Keratinocyte (primary cell): Measurements from ENCODE around the gene NCOA7. TPM values are rescaled to one million over a fixed set of nuclear protein-coding genes. Genes with fewer than 3 reads are reported as not detected.

Experiments
- DNase-seq: peaks from one replicate; pipeline ENCODE4 v3.0.0-alpha.2; 2011; ENCODE audit warnings: low read depth, missing footprints, low spot score
- FAIRE-seq: peaks from 2 replicates; lab custom pipeline; 2011; peaks lifted over from hg19 to GRCh38; lab: Jason Lieb, UNC
- H2AFZ ChIP-seq: 2 replicates; pipeline ENCODE4 v1.6.0; 2012; ENCODE audit warnings: low read length, control low read depth, inconsistent platforms; ENCODE audit not compliant: control insufficient read depth
- H3K27ac ChIP-seq: 2 replicates; pipeline ENCODE4 v1.5.1; 2011; ENCODE audit warnings: low read length; ENCODE audit not compliant: control insufficient read depth, insufficient read depth
- H3K27me3 ChIP-seq: 3 replicates; pipeline ENCODE4 v1.6.0; 2011; ENCODE audit warnings: low read length; ENCODE audit not compliant: control insufficient read depth, insufficient read depth; ENCODE audit errors: extremely low read depth
- H3K36me3 ChIP-seq, 2 experiments: 2 replicates in 1 of 2; 3 replicates in 1 of 2; pipeline ENCODE4 v1.5.1; 2011; ENCODE audit warnings: low read length in 2 of 2, mild to moderate bottlenecking in 1 of 2; ENCODE audit not compliant: control insufficient read depth in 2 of 2, insufficient read depth in 2 of 2; ENCODE audit errors: extremely low read depth in 1 of 2
- H3K4me1 ChIP-seq: 3 replicates; pipeline ENCODE4 v1.5.1; 2011; ENCODE audit warnings: low read length; ENCODE audit not compliant: control insufficient read depth, insufficient read depth; ENCODE audit errors: extremely low read depth
- H3K4me2 ChIP-seq: 3 replicates; pipeline ENCODE4 v1.6.0; 2011; ENCODE audit warnings: low read depth, low read length; ENCODE audit not compliant: control insufficient read depth, insufficient read depth; ENCODE audit errors: extremely low read depth
- H3K4me3 ChIP-seq, 3 experiments: fragments of 200-600 bp in 1 of 3; sonication (generic) in 1 of 3; 2 replicates in 2 of 3; 3 replicates in 1 of 3; pipeline ENCODE4 v1.5.1; 2011 to 2016; ENCODE audit warnings: low read length in 3 of 3, mild to moderate bottlenecking in 3 of 3, control low read depth in 2 of 3, inconsistent platforms in 1 of 3, low read depth in 1 of 3, mixed read lengths in 1 of 3, mixed run types in 1 of 3, moderate library complexity in 1 of 3; ENCODE audit not compliant: control insufficient read depth in 2 of 3, insufficient read depth in 2 of 3; ENCODE audit errors: extremely low read depth in 1 of 3
- H3K79me2 ChIP-seq: 2 replicates; pipeline ENCODE4 v1.6.0; 2012; ENCODE audit warnings: low read length; ENCODE audit not compliant: control insufficient read depth, insufficient read depth
- H3K9ac ChIP-seq: 3 replicates; pipeline ENCODE4 v1.6.0; 2011; ENCODE audit warnings: low read length; ENCODE audit not compliant: control insufficient read depth, insufficient read depth; ENCODE audit errors: extremely low read depth
- H3K9me1 ChIP-seq: 3 replicates; pipeline ENCODE4 v1.6.0; 2011; ENCODE audit warnings: low read length; ENCODE audit not compliant: control insufficient read depth, insufficient read depth; ENCODE audit errors: extremely low read depth
- H3K9me3 ChIP-seq: 2 replicates; pipeline ENCODE4 v1.5.1; 2012; ENCODE audit warnings: low read depth, low read length; ENCODE audit not compliant: control insufficient read depth
- H4K20me1 ChIP-seq: 3 replicates; pipeline ENCODE4 v1.6.0; 2011; ENCODE audit warnings: low read length; ENCODE audit not compliant: control insufficient read depth, insufficient read depth; ENCODE audit errors: extremely low read depth
- EZH2 ChIP-seq: IDR thresholded peaks from one replicate; pipeline ENCODE4 v1.6.1; 2012; ENCODE audit warnings: inconsistent platforms, mild to moderate bottlenecking, low read length, moderate library complexity
- dilution Hi-C: fragments of 300-500 bp; cut with MboI; formaldehyde crosslinking; loops from one replicate; pipeline ENCODE4 v1.7.0; 2020; ENCODE audit warnings: low sequenced_read_pairs; ENCODE audit not compliant: extremely low pct_ligation_motif_present
- polyA plus RNA-seq, 5 experiments: library from polyadenylated mRNA; depleted of rRNA in 3 of 5; stranded (reverse) in 3 of 5; stranded (forward) in 1 of 5; unstranded in 1 of 5; fragments of >200 nt; gene quantifications; 1 replicate in 1 of 5; 2 replicates in 3 of 5; 3 replicates in 1 of 5; pipeline versions ENCODE4 v1.2.1 to v1.2.3, GENCODE V29; 2011 to 2012; ENCODE audit warnings: missing spikeins in 2 of 5, low read depth in 1 of 5, low replicate concordance in 1 of 5
- TF ChIP-seq, protein P1 (sequence below), 3 experiments: IDR thresholded peaks in 1 of 3; conservative IDR thresholded peaks in 1 of 3; optimal IDR thresholded peaks in 1 of 3; 2 replicates in 2 of 3; 3 replicates in 1 of 3; pipeline versions ENCODE3 to v1.5.1; 2011; ENCODE audit warnings: low read length in 3 of 3, mild to moderate bottlenecking in 3 of 3, moderate library complexity in 2 of 3, control low read depth in 1 of 3, inconsistent platforms in 1 of 3; ENCODE audit not compliant: insufficient read depth in 2 of 3; ENCODE audit errors: extremely low read depth in 1 of 3

Gene NCOA7
- polyA plus RNA-seq, 1 donor (not counting 4 experiments of a cell fraction or from before 2014, with no cell fraction given), result 20.5 TPM

DNA sequence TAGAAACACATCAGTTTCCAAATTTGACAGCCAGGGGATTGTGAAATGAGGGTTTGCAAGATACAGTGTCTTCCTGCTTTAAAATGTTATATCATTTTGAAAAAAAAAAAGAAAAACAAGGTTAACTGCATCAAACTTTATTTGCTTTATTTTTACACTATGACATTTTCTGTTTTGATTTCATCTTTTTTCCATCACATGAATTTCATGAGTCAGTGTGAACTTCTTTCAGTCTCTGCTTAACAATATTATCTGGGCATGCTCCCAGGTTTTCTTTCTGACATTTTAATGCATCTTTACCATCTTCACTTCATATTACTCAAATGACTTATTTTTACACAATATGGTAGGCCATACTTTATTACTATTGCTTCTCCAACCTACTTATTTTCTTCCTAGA lies 1.9 kb downstream of the NCOA7 start:
- no peaks in the 10 kb centered on the region for H3K9me1 ChIP-seq
- TF ChIP-seq, protein P1, sequence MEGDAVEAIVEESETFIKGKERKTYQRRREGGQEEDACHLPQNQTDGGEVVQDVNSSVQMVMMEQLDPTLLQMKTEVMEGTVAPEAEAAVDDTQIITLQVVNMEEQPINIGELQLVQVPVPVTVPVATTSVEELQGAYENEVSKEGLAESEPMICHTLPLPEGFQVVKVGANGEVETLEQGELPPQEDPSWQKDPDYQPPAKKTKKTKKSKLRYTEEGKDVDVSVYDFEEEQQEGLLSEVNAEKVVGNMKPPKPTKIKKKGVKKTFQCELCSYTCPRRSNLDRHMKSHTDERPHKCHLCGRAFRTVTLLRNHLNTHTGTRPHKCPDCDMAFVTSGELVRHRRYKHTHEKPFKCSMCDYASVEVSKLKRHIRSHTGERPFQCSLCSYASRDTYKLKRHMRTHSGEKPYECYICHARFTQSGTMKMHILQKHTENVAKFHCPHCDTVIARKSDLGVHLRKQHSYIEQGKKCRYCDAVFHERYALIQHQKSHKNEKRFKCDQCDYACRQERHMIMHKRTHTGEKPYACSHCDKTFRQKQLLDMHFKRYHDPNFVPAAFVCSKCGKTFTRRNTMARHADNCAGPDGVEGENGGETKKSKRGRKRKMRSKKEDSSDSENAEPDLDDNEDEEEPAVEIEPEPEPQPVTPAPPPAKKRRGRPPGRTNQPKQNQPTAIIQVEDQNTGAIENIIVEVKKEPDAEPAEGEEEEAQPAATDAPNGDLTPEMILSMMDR (optimal IDR thresholded peaks at IDR 0.05 in 1 of 3, IDR thresholded peaks at IDR 0.05 in 1 of 3, conservative IDR thresholded peaks at IDR 0.05 in 1 of 3; ENCODE audit: extremely low read depth in 1 of 3, insufficient read depth in 2 of 3, low read length in 3 of 3), result no peak
- TF ChIP-seq EZH2, result no peak
- H3K27me3 ChIP-seq, result no peaks in the 10 kb centered on the region
- no peaks in the 10 kb centered on the region for H3K9me3 ChIP-seq
- H3K79me2 ChIP-seq, result peaks cover 5% of the 10 kb centered on the region
- no peak overlapping the region for H3K4me2 ChIP-seq
- DNase-seq (no peak), FAIRE-seq (no peak)
- peak overlapping the region; percentile 22 for H3K27ac ChIP-seq
- H3K4me3 ChIP-seq, result no peak overlapping the region
- no peak overlapping the region for H2AFZ ChIP-seq
- peaks cover 37% of the 10 kb centered on the region for H3K4me1 ChIP-seq
- H3K36me3 ChIP-seq, result no peaks in the 10 kb centered on the region
- no peaks in the 10 kb centered on the region for H4K20me1 ChIP-seq
- no peak overlapping the region for H3K9ac ChIP-seq
- dilution Hi-C loops, result no loop called here

DNA sequence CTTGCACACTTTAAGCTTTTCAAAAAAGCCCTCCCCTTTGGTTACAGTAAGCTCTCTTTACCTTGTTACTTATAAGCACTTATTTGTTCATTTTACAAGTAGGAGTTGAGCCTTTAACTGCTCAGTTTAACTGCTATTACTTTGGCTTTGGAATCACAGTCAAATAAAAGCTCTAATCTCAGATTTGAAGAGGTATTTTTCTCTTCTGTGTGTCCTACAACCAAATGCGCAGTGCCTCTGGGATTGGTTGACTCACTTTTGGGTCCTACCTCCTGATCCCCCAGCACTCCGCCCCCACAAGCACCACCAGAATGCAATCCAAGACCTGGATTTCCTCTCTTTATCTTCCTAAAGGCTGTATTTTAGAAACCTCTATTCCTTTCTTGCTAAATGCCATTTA lies 2.5 kb downstream of the NCOA7 start:
- Histone ChIP-seq H4K20me1 (no peaks in the 10 kb centered on the region), H3K27ac (no peak overlapping the region), H3K4me2 (no peak overlapping the region), H3K9ac (no peak overlapping the region), H3K9me1 (no peaks in the 10 kb centered on the region), H2AFZ (no peak overlapping the region), H3K4me3 (no peak overlapping the region), H3K9me3 (no peaks in the 10 kb centered on the region), H3K79me2 (peaks cover 5% of the 10 kb centered on the region), H3K4me1 (peaks cover 41% of the 10 kb centered on the region), H3K27me3 (no peaks in the 10 kb centered on the region), H3K36me3 (no peaks in the 10 kb centered on the region)
- DNase-seq (no peak), FAIRE-seq (no peak)
- dilution Hi-C loops, result no loop called here
- no peak for TF ChIP-seq EZH2
- TF ChIP-seq, protein P1 (optimal IDR thresholded peaks at IDR 0.05 in 1 of 3, IDR thresholded peaks at IDR 0.05 in 1 of 3, conservative IDR thresholded peaks at IDR 0.05 in 1 of 3; ENCODE audit: extremely low read depth in 1 of 3, insufficient read depth in 2 of 3, low read length in 3 of 3), result no peak
